GM12801 (cell line): Measurements from ENCODE around the gene PEAK1.

Experiments used
- CTCF ChIP-seq: IDR thresholded peaks from one replicate; pipeline ENCODE4 v1.5.1; 2011; ENCODE audit warnings: control low read depth; ENCODE audit not compliant: insufficient read length; ENCODE audit errors: extremely low read depth

Gene PEAK1

GRCh38 chr15:77370580-77370979, 49.3 kb downstream of the PEAK1 start:
- TF ChIP-seq CTCF: no peak

- no peak for TF ChIP-seq CTCF
Measured at GRCh38 chr15:77369168-77369567, 50.7 kb downstream of the PEAK1 start.

GRCh38 chr15:77367631-77368030, 52.3 kb downstream of the PEAK1 start:
- TF ChIP-seq CTCF: no peak

GRCh38 chr15:77361456-77361855, 58.4 kb downstream of the PEAK1 start:
- no peak for TF ChIP-seq CTCF

GRCh38 chr15:77358545-77359240, 61.2 kb downstream of the PEAK1 start:
- no peak for TF ChIP-seq CTCF

GRCh38 chr15:77356305-77356704, 63.6 kb downstream of the PEAK1 start:
- no peak for TF ChIP-seq CTCF

- TF ChIP-seq CTCF: no peak
Measured at GRCh38 chr15:77355321-77355720, 64.6 kb downstream of the PEAK1 start.

- no peak for TF ChIP-seq CTCF
Measured at GRCh38 chr15:77354063-77354462, 65.8 kb downstream of the PEAK1 start.
